GM21423 (cell line): Measurements from ENCODE around the gene HHATL.

Experiments used
- ATAC-seq: cut with Tn5 transposase; IDR thresholded peaks from one replicate; pipeline ENCODE4 v1.9.1; 2021; ENCODE audit warnings: mild to moderate bottlenecking, moderate library complexity; ENCODE audit not compliant: unreplicated experiment

HHATL gene, protein sequence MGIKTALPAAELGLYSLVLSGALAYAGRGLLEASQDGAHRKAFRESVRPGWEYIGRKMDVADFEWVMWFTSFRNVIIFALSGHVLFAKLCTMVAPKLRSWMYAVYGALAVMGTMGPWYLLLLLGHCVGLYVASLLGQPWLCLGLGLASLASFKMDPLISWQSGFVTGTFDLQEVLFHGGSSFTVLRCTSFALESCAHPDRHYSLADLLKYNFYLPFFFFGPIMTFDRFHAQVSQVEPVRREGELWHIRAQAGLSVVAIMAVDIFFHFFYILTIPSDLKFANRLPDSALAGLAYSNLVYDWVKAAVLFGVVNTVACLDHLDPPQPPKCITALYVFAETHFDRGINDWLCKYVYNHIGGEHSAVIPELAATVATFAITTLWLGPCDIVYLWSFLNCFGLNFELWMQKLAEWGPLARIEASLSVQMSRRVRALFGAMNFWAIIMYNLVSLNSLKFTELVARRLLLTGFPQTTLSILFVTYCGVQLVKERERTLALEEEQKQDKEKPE

DNA sequence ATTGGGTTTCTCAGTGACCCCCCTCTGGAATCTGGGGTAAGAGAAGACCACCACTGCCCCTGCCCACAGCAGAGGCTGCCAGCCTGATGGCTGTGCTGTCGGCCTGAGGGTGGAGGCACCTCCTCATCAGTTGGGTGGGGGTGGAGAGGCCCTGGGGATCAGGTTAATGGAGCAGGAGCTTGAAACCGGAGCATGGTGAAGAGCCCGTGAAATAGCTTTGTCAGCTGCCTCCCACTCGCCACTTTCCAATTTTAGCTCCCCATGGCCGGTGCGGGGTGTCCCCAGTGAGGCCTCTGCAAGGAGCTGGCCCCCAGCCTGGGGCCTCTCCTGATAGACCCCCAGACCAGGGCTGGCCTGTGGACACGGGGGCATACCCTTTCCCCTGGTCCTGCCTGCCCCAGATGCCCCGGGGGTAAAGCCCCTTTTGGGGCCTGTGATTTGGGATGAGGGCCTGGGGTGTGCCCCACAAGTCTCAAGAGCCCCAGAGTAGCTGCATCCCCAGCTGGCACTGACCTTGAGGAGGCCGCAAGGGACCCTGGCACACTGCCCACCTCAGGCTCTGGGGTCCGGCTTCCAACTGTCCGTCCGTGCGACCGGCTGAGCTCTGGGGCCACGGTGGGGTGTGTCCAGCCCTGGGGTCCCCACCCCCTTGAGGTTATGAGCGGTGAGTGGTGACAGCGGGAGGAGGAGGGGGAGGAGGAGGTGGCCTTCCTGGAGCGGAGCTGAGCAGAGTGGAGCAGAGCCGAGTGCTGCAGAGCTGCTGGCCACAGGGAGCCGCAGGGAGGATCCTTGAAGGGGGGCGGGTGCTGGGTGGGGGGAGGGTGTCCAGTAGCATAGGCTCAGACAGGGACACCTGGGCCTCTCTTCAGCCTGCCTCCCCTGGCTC lies at the start of gene HHATL:
HHATL (minus strand) TSS at position 733 of the 886 bp plus-strand sequence. CDS start 1,972 bp downstream, outside the sequence.
- ATAC-seq = no peak

DNA sequence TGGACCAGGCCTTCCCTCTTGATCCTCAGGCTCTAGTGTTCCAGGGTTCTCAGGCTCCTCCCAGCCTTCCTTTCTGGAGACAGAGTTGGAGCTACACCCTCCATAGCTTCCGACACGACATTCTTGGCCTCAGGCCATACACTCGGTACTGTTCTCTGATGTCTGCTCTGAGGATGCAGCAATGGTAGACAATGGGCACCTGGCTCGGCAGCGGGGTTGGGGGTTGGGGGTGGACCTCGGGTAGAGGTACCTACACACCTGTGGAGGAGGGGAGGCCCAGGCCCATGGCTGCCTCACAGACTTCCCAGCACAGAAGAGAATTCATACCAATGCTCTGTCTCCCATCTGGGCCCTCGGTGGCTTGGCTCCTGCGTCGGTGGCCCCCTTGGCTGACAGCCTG lies 49.0 kb upstream of the HHATL start:
- ATAC-seq = no peak

DNA sequence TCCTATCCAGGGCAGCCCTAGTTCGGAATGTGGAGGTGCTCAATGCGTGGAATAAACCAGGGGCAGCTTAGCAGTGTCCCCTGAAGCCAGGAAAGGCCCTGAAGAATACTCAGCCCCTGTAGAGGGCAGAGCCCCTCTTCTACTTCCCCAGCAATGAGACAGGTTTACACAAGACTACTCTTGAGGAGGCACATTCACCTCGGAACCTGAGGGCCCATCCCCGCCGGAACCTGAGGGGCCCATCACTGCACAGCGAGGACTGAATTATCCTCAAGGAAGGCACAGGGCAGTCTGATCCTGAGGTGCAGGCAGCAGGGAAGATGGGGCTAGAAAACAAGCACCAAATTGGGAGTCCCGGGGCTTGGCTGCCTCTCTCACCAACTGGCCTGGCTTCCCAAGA lies 48.2 kb upstream of the HHATL start:
- no peak for ATAC-seq

DNA sequence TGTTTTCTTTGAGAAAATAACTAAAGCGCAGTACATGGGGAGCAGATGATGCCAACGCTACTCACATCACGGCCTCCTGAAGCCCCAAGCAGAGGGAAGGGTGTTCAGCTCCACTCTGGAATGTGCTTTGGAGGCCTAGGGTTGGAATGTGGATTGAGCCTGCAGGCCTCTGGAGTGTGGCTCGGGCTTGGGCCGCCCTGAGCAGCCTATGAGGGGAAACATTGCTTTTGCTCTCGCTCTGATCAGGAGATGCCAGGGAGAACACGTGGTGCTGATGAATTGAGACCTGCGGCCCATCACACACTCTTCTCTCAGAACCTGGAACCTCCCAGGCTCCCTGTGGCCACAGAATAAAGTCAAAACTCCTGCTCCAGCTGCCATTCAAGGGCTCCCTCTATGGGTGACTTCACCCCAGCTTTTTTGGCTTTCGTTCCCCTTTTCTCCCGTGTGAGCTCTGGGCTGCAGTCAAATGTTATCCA lies 47.2 kb upstream of the HHATL start:
- ATAC-seq = no peak

DNA sequence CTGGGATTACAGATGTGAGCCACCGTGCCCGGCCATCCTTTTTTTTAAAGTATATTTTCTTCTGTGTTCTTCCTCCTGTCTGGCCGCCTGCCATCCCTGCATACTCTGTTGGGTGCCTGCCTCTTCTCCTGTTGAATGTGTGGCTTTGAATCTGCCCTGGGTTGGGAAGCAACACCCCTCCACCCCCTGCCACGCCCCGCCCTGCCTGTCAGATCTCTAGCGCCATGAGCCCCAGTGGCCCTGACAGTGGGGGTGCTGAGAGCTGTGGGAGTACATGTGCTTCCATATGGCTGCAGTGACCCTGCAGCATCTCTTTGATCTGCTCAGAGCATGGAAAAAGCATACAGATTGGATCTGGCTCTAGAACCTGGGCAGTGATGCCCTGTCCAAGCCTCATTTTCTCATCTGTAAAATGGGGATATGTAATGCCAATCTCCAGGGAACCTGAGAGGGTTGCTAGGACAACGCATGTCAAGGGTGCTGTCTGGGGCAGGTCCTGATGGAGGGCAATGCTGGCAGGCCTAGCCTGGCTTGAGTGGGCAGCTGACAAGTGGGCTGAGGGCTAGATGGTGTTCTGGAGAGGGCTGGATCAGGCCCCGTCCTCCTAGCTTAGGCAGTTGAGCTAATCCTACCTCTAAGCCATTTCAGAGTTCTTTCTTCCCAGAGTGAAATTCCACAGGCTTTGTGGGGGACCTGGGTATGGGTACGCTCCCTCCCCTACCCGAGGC lies 46.6 kb upstream of the HHATL start:
- no peak for ATAC-seq

DNA sequence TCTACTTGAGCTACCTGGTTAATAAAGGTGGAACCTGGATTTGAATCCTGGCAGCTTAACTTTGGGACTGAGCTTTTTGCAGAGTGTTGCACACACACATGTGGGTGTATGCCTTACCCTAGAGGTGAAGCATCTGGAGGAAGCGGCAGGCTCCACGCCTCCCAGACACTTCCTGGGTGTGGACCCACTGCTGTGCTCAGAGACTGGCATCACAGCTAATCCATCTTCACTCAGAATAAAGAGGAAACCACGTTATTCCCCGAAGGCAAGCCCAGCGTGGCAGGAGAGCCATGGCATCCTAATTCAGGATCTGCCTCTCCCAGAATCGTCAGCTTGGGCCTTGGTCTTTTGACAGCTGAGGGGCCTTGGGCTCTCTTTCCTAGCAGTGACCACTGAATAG lies 45.0 kb upstream of the HHATL start:
- no peak for ATAC-seq

DNA sequence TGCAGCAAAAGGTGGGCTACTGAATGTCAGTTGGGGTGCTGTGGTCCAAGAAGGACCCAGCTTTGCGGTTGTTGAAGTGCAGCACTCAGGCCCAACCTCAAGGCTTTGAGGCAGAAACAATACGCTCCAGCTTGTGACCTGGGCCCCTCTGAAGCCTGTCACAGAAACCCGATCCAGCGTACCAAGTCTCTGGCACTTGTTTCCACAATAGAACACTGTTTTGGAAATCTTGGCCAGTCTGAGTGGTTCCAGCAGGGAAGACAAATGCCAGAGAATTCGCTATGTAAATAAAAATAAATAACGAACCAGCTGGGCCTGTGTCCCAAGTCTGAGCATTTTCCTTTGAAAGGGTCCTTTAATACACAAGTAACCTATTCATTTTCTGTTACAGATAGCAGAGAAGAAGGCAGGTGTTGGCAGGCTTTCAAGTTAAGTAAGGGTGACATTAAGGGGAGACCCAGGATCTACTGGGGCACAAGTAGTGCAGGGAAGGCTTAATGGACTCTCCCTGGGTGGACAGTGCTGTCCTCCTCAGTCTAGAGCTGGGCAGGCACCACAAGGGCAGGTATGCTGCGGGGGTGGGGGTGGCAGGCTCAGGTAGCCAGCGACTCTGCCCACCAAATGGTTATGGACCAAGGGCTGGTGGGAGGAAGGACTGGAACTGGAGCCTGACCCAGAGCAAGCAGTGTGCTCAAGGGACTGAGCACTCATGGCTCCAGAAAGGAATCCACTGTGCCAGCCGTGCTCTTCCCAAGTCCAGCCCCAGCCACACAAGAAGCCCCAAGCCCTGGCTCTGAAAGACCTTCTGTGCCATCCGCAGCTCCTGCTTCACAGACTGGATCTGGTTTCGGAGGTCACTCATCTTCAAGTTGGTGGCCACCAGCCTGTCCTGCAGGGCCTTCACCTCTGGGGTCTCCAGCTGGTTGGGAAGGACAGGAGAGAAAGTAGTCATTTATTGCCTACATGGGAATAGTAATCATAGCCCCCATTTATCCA lies 44.2 kb upstream of the HHATL start:
- no peak for ATAC-seq

DNA sequence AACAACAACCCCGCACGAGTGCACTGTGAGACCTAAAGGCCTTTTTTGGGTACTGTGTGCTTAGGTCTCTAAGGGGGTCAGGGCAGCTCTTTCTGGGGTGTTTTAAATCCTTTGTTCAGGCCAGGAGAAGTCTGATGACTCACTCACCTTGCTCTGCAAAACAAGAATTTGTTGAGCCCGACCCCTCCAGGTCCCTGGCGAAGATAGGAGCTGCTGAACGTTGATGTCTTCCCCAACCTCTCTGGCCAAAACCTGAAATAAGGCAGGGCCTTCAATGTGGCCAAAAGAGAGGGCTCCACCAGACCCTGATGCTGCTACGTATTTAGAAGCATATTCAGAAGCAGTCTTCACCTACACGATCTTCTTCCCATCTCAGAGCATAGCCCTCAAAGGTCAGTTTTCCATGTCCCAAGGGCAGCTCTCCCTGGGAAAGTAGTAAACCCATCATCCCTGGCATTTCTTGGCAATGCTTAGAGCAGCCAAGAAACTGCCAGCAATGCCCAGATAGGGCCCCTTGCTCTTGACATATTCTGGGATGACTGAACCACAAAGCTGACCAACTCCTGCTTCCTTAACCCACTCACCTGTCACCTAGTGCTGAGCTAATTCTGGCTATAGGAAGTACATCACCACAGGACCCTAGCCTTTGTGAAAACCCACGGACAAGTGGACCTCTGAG lies 43.3 kb upstream of the HHATL start:
- no peak for ATAC-seq

DNA sequence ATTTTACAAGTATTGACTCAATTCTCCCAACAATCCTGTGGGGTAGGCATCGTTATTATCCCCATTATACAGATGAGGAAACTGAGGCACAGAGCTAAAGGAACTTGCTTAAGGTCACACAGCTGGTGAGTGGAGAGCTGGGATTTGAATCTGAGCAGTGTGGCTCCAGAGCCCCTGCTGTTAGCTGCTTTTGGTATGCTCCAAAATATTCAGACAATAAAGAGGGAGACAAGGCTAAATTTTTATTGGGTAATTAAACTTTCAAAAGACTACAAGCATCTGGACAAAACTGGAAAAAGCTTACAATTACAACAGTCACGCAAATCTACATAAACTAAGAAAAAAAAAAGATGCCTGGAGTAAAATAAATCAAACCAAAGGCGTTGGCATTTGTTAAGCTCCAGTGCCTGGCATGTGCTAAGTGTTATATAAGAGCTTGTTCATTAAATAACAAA lies 42.7 kb upstream of the HHATL start:
- no peak for ATAC-seq

DNA sequence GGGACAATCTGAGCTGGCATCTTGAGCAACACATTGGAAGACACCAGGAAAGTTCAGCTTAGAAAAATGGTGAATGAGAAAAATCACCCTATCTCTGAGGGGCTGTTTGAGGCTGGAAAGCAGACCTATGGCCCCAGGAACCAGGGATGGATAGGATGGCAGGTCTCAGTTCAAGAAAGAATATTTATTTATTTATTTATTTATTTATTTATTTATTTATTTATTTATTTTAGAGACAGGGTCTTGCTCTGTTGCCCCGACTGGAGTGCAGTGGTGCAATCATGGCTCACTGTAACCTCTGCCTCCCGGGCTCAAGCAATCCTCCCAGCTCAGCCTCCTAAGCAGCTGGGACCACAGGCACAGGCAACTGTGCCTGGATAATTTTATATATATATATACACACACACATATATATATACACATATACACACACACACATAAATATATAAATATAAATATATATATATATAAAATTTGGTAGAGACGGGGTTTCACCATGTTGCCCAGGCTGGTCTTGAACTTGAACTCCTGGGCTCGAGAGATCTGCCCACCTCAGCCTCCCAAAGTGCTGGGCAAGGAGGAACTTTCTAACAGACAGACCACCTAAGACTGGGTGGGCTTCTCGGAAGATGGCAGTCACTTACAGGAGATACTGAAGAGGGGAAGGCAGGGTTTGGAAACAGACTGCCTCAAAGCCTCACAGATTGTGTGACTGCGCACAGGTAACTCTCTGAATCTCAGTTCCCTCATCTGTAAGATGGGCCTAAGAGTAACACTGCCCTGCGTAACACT lies 40.8 kb upstream of the HHATL start:
- no peak for ATAC-seq

DNA sequence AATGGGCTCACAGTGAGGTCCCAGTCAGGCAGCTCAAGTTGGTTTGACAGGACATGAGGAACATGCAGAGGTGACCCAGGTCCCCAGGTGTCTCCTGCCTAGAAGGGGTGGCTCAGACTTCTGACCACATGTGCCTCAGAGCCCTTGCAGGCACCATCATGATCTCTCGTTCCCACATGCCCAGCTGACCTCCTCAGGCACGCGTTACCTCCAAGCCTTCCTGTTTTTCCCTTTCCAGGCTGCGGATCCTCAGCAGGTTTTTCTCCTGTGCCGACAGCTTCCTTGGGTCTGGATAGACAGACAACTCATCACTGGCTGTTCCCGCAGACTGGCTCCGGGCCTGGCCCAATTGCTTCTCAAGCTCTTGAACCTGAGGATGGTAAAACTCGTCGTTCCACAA lies 40.1 kb upstream of the HHATL start:
- ATAC-seq = no peak

DNA sequence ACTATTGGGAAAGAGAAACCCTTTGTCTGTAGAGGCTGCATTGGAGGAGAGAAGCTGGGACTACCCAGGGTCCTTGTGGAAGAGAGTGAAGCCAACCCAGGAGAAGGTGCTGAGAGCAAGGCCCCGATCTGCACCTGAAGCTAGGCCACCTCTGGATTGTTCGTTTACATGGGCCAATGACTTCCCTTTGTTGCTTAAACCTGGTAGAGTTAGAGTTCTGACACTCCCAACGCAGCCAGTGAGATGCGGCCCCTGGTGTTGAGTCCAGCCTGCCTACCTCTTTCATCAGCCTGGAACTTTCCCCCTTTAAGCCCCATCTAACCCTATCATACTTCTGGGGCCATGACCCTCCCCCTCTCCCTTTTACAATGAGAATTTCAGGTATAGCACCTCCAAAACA lies 39.7 kb upstream of the HHATL start:
- no peak for ATAC-seq

DNA sequence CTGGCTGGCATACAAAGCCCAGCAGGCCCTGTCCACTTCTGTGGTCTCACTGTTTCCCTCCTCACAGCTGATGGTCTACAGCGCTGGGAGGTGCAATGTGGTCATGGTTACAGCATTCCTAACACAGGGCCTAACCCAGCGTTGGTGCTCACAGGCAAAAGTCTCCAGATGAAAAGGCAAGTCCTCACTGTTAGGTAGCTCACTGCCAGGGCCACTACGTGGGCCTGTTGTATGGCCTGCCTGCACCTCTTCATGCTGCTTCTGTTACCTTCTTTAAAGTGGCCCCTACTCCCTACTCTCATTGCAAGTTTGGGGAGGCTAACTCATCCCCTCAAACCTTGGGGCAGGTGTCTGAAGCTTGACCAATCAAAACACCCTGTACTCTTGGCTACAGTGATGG lies 39.2 kb upstream of the HHATL start:
- ATAC-seq = no peak

DNA sequence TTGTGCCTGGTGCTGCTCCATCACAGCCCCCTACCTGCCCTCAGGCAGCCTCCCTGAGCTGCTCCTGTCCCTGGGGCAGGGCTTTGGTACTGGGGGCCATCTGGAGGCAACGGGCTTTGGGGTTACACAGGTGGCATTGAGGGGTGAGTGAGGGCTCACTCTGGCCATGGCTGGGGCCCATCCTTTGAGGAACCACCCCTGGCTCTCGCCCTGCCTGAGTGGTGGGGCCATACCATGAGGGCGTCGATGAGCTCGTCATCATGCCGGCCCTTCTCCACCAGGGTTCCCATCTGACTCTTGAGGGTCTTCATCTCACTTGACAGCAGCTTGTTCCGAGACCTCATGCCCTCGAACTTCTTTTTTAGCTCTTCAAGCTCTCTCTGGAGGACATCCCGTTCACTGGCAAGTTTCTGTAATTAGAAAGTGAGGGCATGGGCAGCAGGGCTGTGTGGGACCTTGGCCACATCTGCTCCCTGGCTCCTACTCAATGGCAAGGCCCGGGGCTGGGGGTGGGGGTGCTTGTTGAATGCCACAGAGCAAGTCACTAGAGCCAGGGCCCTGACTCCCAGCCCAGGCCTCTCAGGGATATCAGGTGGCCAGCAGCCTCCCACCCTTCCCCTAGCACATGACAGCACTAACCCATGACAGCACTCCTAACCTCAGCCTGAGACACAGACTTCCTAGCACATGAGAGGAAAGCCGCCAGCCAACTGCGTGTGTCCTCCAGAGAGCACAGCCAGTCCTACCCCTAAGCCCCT lies 37.0 kb upstream of the HHATL start:
- ATAC-seq = no peak

DNA sequence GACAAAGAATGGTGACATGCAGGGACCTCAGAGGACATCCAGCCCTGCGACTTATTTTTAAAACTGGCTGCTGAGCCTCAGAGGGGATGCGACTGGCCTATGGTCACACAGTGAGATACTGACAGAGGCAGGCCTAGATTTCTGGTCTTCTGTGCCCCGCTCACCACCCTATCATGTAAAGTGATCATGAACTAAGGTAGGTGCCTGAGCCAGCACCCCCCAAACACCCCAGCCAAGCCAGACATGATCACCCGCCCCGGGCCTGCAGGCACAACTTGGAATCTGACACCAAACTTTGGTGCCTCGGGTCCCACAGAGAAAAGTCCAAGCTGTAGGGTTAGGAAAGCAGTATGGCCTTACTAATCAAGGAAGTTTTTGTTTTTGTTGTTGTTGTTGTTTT lies 33.9 kb upstream of the HHATL start:
- ATAC-seq = no peak

DNA sequence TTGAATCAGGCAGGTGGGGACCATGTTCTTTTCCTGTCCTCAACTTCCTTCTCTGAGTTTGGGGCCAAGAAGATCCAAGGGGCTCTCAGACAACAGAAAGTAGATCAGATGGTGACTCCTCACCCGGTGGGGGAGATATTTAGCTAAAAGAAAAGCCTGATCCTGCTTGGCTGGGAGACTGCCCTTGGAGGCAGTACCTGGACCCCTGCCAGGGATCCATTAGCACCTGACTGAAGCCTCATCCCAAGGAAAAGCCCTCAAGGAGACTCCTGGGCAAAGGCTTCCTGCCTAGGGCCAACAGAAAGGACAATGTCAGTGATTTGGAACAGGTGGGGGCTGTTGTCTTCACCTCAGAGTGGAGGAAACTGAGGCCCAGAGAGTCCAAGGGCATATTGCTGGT lies 33.5 kb upstream of the HHATL start:
- ATAC-seq = no peak

DNA sequence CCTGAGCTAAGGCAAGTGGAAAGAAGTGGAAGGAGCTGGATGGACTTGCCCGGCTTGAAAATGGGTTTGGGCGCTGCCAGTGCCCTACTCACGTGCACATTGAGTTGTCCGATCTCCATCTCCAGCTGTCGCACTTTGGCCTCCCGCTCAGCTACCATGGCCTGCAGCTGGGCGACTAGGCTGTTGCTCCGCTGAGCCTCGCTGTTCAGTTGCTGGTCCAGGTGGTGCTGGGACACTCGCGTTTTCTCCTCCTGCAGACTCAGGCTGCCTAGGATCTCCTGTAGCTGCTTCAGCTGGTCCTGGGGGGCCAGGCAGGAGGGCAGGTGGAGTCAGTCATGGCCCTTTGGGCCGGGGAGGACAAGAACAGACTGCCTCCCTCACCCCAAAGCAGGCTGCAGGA lies 33.0 kb upstream of the HHATL start:
- no peak for ATAC-seq

DNA sequence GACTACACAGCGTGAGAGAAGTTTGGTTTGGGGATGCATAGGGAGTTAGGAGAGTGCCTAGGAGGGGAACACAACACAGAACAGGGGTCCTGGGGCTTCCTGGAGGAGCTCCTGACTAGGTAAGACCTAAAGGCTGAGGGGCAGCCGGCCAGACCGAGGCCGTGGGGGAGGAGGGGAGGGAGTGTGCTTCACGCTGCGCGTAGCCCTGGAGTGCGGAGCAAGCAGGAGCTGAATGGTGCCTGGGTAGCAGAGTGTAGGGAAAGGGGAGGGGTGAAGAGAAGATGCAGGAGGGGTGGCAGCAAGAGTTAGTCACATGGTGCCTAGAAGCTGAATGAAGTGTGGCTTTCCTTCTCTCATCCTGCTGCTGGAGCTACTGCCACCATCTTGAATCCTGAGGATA lies 32.4 kb upstream of the HHATL start:
- ATAC-seq = no peak
